GM18909 (cell line): Measurements from ENCODE around the gene CHST11.

ENCODE experiments used
- ATAC-seq: cut with Tn5 transposase; IDR thresholded peaks from one replicate; pipeline ENCODE4 v1.9.1; 2021; ENCODE audit warnings: mild to moderate bottlenecking; ENCODE audit not compliant: unreplicated experiment, poor library complexity

The CHST11 gene

DNA sequence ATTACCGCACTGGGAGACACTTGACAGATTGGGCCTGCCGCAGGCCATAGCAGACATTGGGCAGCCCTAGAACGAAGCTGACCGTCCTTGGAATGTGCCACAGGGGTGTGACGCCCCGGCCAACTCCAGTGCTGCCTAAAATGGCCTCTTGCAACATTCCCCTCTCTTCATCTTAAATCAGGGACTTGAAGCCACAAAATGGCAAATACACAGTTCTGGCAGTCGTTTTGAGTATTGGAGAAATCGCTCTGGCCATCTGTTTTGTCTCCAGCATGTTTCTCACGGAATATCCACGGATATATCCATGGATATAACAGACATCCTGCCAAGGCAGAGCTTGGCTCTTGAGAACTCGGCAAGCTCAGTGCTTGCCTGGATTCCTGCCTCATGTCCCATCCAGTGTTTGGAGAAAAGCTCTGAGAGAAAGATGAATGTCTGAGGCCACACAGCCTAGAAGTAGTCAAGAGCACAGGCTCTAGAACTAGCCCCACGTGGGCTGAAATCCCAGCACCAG, 158.4 kb downstream of the CHST11 start:
- ATAC-seq = no peak

DNA sequence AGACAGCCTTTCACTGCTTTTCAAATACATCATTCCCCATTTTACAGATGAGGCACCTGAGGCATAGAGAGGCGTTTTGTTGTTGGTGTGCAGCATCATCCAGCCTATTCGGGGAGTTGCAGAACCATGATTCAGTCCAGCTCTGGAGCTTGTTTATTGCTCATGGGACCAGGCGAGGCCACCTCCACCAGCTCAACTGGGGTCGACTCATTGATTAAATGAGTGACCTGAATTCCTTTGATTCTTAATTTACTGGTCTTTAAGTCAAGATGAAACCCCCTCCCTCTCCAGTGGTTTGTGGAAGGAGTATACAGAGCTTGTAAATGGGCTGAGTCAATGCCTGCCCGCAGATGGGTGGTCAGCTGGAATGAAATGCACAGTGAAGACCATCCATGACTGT, 161.9 kb downstream of the CHST11 start:
- ATAC-seq = no peak

DNA sequence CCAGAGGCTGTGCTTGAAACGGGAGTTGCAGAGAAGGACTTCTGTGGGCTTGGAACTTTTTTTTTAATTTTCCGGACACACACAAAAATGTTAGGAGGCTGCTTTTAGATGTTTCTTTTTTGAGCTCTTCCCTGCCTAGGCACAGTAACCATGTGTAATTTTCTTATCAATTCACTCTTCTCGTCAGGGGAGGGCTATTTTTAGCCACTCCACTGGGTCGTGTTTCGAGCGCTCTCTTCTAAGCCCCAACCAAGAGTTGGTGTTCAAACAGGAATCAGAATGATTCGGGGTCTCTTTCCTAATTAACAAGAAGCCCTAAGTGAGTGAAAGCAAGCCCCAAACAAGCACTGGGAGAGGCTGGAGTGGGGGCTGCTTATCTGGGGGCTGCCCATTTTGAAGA, 162.6 kb downstream of the CHST11 start:
- ATAC-seq = no peak

DNA sequence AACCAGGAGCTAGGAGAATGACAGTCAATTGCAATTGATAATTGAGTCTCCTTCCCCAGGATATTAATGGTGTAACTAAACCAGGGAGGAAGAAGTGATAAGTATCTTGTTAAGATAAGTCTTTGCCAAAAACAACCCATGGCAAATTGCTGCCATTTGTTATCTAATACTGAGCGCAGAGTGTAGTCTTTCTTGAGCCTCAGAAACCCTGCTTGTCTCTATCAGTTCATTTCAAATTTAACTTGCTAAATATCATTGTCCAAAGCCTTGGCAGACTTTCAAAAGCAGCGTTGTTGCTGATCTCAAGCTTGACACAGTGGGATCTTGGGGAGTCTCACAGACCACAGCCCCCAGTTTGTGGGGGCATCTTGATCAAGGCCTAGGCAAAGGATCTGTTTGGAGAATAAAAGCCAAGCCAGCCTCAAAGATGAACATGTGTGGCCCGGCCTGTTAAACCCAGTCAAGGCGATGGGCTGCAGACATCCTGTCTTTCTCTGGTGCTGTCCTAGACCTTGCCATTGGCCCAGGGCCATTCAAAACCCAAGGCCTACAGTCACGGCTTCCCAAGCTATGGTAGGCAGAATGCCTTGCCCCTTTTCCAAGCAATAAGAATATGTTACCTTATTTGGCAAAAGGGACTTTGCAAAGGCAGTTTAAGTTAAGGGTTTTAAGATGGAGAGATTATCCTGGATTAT, 164.2 kb downstream of the CHST11 start:
- no peak for ATAC-seq

DNA sequence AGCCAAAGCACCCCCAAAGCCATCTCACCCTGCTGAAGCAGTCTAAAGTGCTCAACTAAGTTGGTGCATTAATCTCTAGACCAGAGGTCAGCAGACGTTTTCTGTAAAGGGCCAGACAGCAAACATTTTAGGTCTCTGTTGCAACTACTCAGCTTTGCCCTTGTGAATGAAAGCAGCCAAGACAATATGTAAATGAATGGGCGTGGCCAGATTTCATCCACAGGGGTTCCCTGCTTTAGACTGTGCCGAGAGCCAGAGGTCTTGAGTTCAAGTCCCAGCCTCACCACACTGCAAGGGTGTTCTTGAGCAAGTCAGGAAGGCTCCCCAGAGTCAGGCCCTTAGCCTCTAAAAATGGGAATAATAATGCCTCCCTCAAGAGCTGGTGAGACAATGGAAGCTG, 166.2 kb downstream of the CHST11 start:
- no peak for ATAC-seq

DNA sequence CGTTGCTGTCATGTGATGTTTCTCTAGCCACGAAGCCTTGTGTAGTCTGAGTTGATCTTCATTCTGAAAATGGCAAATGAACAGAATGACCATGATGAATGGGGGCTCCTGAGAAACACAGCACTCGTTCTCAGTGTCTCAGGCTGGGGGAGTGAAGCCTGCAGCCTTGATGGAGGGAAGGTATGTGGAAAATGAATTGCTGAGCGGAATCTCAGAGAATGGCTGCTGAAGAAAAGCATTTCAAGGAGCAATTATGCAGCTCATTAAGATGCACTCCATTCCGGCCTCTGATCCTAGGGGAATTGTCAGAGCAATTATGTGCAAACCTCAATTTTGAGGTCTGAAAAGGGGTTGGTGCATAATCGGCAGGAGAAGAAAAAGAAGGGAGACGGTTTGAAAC, 167.1 kb downstream of the CHST11 start:
- no peak for ATAC-seq

DNA sequence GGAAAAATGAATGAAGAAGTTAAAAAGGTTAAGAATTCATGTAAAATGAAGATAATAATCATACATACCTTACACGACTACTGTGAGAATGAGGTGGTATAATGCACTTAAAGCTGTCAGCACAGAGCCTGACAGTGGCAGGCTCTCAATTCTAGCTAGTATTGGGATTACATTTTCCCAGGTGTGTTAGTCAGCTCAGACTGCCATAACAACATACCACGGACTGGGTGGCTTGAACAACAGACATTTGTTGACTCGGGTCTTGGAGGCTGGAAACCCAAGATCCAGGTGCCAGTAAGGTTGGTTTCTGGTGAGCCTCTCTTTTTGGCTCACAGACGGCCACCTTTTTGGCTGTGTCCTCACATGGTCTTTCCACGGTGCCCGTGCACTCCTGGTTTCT, 167.8 kb downstream of the CHST11 start:
- no peak for ATAC-seq

DNA sequence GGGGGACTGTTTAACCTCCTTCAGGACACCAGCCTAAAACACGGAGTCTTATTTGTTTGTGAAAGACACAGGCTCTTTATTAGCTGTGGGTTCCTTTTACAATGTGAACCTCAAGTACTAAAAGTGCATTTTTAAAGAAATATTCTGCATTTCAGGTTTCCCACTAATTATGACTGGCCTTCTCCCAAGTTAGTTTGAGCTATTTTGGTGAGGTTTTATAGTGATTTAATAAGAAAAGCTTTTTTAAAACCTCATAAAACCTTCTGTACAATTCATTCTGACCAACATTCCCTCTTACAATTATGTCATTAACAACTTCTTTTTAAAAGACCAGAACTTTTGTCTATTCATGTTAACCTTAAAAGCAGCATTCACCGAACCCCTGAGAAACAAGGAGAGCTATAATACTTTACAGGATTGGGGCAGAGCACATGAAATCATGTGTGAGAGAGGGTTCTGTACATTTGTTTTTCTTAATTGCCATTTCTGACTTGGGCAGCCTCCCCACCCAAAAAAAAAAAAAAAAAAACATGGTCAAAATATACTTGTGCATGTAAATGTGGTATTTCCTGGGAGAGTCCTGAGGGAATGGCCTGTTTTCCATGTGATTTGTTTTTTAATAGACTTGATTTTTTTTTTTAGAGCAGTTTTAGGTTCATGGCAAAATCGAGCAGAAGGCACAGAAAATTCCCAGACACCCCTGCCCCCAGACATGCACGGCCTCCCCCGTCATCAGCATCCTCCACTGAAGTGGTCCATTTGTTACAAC, 169.5 kb downstream of the CHST11 start:
- ATAC-seq = no peak

DNA sequence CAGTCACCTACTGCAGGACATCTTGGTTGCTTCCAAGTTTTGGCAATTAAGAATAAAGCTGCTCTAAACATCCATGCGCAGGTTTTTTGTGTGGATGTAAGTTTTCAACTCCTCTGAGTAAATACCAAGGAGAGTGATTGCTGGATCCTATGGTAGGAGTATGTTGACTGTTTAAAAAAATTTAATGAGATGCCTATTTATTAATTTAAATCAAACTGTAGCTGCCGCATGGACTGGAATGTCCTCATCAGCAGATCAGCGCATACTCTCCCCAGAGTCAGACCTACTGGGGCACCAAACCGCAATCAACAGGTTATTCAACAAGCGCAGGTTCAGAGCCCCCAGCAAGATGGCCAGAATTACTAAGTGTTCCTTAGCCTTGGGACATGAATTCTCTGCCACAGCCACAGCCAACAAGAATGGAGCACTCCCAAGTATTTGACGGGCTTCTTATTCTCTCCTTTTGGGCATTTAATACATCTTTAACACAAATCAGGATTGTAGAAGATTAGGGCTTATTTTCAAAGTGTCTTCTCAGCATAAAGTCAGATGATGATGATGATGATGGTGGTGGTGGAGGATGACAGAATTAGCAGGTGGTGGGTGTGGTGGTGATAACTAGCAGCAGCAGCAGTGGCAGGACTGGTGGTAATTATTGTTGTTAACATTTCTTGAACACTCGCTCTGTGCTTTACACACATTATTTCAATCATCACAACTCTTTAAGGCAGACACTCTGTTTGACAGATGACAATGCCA, 170.7 kb downstream of the CHST11 start:
- ATAC-seq = no peak

DNA sequence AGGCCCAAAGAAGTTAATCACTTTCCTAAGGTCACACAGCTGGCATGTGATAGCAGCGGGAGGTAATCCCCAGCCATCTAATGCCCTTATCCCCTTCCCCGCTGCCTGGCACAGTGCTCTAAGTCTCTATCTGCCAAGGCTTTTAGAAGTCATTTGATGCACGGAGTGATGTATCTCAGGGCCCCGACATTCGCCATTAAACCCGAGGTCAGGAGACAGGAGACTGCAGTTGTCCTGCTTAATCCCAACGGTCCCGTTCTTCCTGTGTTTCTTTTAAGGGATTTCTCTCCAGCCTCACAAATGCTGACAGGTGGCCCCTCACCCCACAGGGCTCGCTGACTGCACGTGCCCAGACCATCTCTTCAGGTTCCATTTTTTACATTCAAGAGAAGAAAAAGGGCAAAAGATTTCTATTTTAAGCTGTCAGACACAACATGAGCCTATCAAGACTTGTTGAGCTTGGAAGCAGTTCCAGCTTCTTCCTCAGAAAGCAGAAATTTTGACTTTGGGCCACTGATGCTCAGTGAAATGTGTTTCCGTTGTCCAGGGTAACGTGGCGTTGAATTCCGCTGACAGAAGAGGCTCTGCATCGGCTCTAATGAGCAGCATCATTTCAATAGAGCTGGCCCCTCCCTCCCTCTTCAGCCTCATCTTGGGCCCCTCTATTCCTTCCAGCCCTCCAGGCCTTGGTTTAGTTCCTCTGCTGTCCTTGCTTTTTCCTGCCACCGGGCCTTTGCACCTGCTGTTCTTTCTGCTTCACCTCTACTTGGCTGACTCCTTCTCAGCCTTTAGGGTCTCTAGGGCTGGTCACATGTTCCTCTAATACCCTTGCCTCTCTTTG, 171.5 kb downstream of the CHST11 start:
- no peak for ATAC-seq

DNA sequence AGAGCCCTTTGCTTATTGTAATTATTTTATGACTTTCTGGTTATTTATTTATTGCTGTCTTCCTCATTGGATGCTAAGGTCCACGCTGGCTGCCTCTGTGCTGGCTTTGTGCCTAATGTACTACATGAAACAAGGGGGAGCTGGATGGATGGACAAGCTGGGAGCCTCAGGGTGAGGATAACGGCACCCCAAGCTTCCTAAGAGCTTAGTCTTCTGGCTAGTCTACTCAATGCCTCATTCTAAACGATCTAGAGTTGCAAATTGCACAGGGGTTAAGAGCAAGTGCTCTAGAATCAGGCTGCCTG, 172.0 kb downstream of the CHST11 start:
- no peak for ATAC-seq

DNA sequence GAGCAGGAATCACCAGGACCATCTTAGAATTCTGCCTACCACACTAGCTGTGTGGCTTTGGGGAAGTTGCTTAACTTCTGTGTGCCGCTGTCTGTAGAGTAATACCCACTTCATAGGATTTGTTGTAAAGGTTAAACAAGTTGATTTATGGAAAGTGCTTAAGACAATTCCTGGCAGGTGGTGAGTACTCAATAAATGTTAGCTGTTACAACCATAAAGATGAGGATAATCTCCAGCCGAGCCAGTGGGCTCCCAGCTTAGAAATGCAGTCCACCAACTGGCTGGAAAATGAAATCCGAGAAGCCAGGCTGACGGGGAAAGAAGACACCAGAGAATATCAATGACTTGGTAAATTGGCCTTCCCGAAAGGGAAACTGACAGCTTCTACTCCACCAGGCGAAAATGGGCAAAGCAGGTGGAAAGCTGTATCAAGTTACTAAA, 173.5 kb downstream of the CHST11 start:
- ATAC-seq = no peak

DNA sequence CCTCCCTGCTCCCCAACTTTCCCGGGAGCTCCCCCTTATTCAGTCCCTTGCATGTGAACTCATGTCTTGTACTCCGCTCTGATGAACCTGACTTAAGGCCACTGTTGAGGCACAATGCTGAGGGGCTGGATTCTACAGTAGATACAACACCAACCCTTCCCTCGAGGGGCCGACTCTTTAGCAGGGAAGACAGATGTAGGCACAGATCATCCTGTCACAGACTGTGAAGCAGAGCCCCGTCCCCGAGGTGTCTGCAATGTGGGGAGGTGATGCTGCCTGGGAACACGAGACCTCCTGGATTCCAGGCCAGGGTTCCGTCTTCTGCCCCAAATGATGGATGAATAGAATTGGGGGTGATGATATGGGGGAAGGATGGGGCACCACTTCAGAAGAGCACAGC, 175.1 kb downstream of the CHST11 start:
- ATAC-seq = no peak

DNA sequence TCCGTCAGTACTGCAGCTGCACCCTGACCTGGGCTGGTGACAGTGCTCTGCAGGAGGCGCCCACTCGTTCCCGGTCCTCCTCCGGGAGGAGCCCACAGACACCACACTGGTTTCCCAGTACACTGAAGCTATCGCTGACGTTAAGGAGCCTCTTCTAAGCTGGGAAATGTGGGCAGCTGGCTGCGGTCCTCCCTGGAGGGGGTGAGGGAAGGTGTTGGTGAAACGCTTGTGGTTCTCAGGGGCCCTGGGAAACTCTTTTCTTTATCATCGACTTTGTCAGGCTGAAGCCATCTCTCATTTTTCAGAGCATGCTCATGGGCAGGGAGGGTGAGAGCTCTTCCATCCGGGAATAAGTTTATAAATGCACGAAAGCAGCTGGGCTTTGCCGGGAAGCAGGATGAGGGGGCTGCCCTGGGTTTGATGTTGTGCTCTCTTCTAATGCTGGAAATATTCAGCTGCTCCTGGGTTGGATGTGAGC, 176.0 kb downstream of the CHST11 start:
- no peak for ATAC-seq

DNA sequence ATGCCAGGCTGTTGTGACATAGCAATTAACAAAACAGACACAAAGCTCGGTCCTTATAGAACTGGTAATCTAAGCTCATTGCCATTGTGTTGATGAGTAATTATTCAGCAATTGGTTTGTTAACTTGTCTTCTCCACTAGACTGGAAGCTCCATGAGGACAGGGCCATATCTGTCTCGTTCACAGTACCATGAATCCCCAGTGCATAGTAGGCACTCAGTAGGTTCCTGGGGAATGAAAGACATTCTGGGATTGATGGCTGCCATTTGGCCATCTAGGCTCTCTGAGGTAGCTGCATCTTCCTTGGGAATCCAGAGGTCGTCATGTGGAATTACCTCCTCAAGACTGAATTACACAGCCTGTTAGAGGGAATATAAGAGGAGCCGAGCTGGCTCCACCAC, 177.3 kb downstream of the CHST11 start:
- ATAC-seq = no peak

DNA sequence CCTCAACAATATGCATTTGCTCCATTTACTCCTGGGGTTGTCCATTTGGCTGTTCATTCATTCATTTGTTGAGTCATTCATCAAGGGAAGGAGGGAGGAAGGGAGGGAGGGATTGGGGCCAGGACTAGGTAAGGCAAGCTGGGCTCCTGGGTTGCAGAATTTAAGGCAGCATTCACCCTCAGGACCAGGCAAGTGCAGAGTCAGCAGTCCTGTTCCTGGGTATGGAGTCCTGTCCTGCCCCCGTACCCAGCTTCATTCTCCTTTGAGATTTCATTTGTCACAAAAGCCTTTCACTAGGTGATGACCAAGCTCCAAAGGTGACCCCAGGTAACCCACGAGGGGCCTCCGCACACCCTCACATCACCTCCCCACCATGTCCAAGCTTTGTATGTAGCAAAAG, 178.1 kb downstream of the CHST11 start:
- no peak for ATAC-seq

DNA sequence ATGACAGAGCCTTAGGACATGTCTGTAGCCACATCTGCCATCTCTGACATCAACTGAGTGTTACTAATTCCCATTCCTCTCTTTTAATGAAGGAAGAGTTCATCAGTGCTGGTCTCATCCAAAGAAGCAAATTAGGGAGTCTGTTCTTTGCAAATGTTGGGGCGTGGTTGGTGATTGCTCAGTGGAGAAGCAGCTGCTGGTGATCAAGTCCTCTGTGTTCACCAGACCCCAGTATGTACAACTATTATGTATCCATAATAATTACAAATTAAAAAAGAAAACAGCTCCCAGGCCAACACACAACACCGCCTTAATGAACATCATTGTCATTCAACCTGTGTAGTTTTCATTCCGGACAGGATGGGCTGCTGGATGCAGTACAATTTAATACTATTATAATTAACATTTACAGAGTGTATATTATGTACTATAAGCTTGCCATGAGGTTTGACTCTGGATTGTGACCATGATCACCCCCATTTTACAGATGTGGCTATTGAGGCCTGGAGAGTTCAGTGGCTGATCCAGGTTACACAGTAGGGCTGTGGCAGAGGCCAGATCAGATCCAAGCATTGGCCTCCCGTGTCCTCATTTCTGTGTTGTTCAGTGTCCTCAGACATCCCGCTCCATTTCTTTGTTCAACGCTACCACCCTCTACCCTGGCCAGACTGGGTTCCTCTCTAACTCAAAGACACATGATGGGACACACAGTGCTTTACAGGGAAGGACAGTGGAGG, 179.0 kb downstream of the CHST11 start:
- no peak for ATAC-seq

DNA sequence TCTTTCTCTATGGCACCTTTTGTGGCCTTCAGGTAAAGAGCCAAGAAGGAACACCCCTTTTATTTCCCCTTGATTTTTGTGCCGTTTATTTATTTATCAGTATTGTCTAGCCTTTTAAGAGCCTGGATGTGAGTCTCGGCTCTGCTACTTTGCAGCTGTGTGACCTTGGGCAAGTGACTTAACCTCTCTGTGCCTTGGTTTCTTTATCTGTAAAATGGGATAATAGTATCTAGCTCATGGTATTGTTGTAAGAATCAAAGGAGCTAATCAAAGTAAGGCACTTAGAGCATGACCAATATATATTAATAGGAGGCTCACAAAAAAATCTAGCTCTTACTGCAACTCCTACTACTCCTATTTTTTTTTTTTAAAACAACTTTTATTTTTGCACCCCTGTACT, 179.7 kb downstream of the CHST11 start:
- ATAC-seq = no peak

DNA sequence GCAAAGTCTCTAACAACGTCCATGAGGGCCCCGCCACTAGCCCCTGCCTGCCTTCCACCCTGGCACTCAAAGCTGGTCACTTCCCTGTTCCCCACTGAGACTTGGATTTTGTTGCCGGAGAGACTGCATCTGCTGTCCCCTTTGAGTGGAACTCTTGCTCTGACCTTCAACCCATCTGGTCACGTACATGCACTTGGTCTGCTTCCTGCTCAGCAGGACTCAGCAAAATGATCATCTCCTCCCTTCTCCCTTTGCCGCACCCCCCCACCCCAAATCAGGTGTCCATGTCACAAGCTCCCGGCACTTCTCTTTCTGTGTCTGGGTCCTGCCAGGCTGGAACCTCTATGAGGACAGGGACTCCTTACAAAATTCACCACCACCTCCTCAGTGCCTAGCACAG, 180.9 kb downstream of the CHST11 start:
- ATAC-seq = no peak
